Measurements from ENCODE around the gene FUBP3.
A peak's percentile ranks its signal among the peaks of the same experiment; 100 is the strongest.

FUBP3 gene, protein sequence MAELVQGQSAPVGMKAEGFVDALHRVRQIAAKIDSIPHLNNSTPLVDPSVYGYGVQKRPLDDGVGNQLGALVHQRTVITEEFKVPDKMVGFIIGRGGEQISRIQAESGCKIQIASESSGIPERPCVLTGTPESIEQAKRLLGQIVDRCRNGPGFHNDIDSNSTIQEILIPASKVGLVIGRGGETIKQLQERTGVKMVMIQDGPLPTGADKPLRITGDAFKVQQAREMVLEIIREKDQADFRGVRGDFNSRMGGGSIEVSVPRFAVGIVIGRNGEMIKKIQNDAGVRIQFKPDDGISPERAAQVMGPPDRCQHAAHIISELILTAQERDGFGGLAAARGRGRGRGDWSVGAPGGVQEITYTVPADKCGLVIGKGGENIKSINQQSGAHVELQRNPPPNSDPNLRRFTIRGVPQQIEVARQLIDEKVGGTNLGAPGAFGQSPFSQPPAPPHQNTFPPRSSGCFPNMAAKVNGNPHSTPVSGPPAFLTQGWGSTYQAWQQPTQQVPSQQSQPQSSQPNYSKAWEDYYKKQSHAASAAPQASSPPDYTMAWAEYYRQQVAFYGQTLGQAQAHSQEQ

DNA sequence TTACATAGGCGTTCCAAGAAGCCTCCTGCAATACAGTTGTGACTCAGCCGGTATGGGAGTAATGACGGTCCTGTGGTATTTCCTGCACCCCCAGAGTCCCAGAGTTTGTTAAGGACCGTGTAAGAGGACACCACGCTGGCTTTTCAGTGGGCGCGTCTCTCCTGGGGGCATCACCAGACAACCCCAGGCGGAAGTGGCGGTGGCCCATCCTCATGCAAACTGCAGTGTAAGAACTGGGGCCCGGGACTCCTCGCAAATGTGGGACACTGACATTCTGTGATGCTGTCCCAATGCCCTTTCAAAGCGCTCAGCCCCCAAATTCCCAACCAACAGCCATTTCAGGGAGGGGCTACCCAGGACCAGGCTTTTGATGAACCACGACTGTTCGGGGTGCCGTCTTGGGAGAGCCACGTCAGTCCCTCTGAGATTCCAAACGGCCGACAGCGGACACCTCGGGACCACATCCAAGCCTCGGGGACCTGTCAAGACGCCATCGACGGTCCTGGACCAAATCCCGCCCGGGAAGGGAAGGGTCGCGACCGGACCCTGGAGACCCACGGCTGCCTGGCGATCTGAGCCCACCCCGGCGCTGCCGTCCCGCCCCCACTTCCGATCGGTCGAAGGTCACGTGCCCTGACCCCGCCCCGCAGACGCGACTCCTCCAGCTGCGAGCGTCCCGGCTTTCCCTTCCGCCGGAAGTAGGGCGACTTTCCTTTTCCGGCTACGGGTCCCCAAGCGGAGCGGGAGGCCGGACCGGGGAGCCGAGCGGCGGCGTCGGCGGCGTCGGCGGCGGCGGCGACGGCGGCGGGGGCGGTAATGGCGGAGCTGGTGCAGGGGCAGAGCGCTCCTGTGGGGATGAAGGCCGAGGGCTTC is at the start of gene FUBP3:
Gene FUBP3 (plus strand): TSS at position 713 of the 873 bp plus-strand sequence. CDS start 104 bp downstream, at position 817.
- DNase-seq (ENCODE audit: low read depth in 2 of 2): peak; percentile 83 to 88

DNA sequence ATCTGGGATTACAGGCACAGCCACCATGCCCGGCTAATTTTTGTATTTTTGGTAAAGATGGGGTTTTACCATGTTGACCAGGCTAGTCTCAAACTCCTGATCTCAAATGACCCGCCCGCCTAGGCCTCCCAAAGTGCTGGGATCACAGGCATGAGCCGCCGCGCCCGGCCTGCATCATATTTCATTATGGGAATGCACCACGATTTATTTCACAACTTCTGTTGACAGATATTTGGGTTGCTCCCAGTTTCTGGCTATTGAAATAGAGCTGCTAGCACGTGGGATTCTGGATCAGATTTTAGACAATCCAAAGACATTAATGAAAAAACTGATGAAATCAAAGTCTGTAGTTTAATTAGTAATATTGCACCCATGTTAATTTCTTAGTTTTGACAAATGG is 48.4 kb upstream of the FUBP3 start:
- no peak for DNase-seq (ENCODE audit: low read depth in 2 of 2)

GRCh38 chr9:130531670-130532069 is 47.7 kb upstream of the FUBP3 start:
- no peak for DNase-seq (ENCODE audit: low read depth in 2 of 2)

DNA sequence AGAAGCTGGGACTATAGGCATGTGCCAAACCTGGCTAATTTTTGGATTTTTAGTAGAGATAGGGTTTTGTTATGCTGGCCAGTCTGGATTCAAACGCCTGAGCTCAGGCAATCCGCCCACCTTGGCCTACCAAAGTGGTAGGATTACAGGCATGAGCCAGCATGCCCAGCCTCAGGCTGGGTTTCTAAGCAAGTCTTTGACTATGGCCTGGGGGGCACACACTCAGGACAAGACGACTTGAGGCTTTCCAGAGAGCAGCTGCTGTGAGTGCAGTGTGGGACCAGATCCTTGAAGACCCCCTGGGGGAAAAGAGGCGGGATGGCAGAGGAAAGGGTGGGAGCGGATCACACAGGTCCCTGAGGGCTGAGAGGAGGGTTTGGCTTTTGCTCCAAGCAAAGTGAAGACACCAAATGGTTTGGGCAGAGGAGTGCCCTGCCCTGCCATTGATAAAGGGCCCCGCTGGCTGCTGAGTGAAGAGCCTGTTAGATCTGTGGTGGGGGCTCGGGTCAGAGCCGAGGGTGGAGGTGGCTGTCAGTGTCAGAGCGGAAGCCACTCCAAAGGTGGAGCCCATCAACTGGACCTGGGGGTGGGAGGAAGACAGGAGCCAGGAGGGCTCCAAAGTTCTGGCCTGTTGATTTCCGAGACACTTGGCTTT is 46.8 kb upstream of the FUBP3 start:
- DNase-seq (ENCODE audit: low read depth in 2 of 2): no peak

GRCh38 chr9:130535818-130536521 is 43.4 kb upstream of the FUBP3 start:
- DNase-seq (ENCODE audit: low read depth in 2 of 2): no peak

GRCh38 chr9:130536701-130537107 is 42.7 kb upstream of the FUBP3 start:
- no peak for DNase-seq (ENCODE audit: low read depth in 2 of 2)

GRCh38 chr9:130537346-130538050 is 41.9 kb upstream of the FUBP3 start:
- DNase-seq (ENCODE audit: low read depth in 2 of 2): no peak

DNA sequence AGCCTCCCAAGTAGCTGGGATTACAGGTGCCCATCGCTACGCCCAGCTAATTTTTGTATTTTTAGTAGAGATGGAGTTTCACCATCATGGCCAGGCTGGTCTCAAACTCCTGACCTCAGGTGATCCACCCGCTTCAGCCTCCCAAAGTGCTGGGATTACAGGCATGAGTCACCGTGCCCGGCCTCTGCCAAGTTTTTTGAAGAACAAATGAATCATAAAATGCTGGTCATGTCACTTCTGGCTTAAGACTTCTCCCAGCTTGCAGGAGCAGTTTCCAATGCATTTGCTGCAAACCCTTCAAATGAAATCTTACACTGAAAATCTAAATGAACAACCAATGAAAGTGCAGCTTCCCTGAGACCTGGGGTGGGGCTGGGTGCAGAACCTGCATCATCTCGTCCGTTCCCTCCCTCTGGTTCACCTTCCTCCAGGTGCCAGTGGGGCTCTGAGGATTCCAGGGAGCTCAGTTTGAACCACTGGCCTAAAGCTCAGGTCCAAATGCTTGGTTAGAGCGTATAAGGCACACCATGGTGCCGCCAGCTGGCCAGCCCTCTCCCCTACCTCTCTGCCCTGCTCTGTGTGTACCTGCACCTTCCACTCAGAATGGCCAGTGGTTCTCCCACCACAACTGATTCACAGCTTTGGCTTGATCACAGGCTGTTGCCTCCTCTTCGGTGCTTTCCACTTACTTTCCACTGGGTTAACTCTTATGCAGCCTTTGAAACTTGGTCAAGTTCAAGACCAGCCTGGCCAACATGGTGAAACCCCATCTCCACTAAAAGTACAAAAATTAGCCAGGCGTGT is 39.8 kb upstream of the FUBP3 start:
- DNase-seq (ENCODE audit: low read depth in 2 of 2): no peak

- DNase-seq (ENCODE audit: low read depth in 2 of 2): no peak
These were observed 37.8 kb upstream of the FUBP3 start for GRCh38 chr9:130541533-130541932.

GRCh38 chr9:130542038-130542437 is 37.3 kb upstream of the FUBP3 start:
- no peak for DNase-seq (ENCODE audit: low read depth in 2 of 2)

GRCh38 chr9:130542457-130543228 is 36.7 kb upstream of the FUBP3 start:
- DNase-seq (ENCODE audit: low read depth in 2 of 2): no peak

GRCh38 chr9:130543368-130543767 is 36.0 kb upstream of the FUBP3 start:
- no peak for DNase-seq (ENCODE audit: low read depth in 2 of 2)

GRCh38 chr9:130543859-130544258 is 35.5 kb upstream of the FUBP3 start:
- DNase-seq (ENCODE audit: low read depth in 2 of 2): no peak

DNA sequence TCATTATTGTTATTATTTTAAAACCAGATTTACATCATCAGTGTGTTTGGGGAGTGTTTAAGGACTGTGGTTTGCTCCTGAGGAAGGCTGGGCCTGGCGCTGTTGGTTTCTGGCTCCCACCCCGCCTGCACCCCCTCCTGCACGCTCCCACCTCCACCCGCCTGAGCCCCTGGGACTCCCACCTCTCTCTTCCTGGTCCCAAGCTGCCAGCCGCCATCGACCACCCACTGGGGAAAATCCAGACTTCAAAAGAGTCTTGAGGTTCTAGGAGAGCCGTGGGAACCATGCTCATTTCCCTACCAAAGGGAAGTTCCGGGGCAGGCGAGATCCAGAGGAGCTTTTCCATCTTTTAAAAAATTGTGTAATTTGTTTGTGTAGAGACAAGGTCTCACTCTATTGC is 35.0 kb upstream of the FUBP3 start:
- DNase-seq (ENCODE audit: low read depth in 2 of 2): no peak

GRCh38 chr9:130548103-130548502 is 31.3 kb upstream of the FUBP3 start:
- DNase-seq (ENCODE audit: low read depth in 2 of 2): no peak

DNA sequence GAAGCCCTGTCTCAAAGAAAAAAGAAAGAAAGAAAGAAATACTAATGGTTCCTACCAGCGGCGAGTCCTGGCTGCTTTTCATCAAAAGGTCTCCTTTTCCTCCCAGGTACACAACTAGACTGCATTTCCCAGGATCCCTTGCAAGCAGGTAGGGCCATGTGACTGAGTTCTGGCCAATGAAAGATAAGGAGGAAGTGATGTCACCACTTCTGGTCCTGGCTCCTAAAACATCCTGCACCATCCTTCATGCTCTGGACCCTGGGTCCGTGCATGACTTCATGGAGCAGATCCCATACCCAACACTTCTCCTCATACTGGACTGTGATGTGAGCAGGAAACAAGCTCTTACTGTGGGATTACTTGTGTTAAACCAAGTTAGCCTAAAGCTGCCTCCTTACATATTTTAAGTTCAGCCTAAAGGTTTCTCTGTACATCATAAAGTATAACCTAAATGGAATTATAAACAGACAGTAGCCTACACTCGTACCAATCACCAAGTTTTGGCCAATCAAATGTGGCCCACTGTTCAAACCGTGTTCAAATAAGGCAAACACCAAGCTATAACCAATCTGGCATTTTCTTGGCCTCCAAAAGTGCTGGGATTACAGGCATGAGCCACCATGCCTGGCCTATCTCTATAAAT is 30.2 kb upstream of the FUBP3 start:
- DNase-seq (ENCODE audit: low read depth in 2 of 2): no peak

GRCh38 chr9:130554606-130555005 is 24.8 kb upstream of the FUBP3 start:
- DNase-seq (ENCODE audit: low read depth in 2 of 2): no peak

DNA sequence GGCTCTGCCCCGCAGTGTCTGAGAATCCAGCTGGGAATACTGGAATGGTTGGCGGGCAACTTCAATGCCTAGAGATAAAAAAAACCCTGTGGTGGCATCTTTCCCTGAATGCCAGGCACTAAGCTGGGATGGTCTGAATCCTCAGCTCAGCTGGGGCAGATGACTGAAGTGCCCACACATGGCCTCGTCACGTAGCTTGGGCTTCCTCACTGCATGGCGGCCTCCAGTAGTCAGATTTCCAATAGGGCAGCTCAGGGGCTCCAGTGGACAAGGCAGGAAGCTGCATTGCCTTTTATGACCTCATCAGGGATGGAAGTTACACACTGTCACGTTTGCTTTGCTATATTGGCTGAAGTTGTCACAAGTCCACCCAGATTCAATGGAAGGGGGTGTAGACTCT is 24.3 kb upstream of the FUBP3 start:
- DNase-seq (ENCODE audit: low read depth in 2 of 2): no peak

GRCh38 chr9:130555968-130556367 is 23.4 kb upstream of the FUBP3 start:
- DNase-seq (ENCODE audit: low read depth in 2 of 2): no peak

Data from stimulated activated CD4-positive, alpha-beta T cell treated with anti-CD3 and anti-CD28 coated beads, Interleukin-1b, Interleukin-23, amount 100 ng/mL, for 4 hours (primary cell).